Head of caudate nucleus (tissue), 42 donors: Measurements from ENCODE around the gene SORCS3.

Experiments used
- DNase-seq, 42 donors: peaks; one replicate each; pipeline versions ENCODE4 v3.0.0 to v3.0.0-alpha.2; 2020 to 2021; ENCODE audit warnings: mixed read lengths in 7 of 42
- intact Hi-C: fragments of 100-400 bp; cut with DNase I; formaldehyde crosslinking; loops from one replicate; pipeline ENCODE4 v1.15.0; 2022

SORCS3 gene

GRCh38 chr10:104806801-104807200, 165.7 kb downstream of the SORCS3 start:
- DNase-seq: no peak
- intact Hi-C loops: no loop called here

GRCh38 chr10:104807581-104808310, 166.7 kb downstream of the SORCS3 start:
- DNase-seq: no peak
- intact Hi-C loops: no loop called here

- intact Hi-C loops: no loop called here
- no peak for DNase-seq
These were observed 168.4 kb downstream of the SORCS3 start for GRCh38 chr10:104809288-104810090.

- intact Hi-C loops: no loop called here
- no peak for DNase-seq
These were observed 170.1 kb downstream of the SORCS3 start for GRCh38 chr10:104811166-104811565.

GRCh38 chr10:104816501-104816900, 175.4 kb downstream of the SORCS3 start:
- DNase-seq: no peak
- intact Hi-C loops: no loop called here

DNA sequence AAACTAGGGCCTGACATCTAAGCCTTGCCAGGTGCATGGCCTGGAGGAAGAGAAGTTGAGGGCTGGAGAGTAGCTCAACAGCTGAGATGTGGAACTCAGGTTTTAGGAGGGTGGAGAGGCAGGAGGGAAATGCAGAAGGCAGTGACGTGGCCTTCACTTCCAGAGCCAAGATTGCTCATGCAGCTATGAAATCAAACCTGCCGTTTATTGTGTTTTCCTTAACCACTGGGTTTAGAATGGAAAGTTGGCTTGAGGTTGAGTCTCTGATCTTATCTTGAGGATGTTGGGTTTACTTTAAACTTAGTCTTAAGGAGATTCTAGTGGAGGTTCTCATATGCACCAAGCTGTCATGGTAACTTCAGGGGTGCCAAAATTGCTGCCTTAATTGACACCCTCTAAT, 178.6 kb downstream of the SORCS3 start:
- DNase-seq: peak in 5 of 42 donors; percentile 2 to 37 (median 5)
- intact Hi-C loops: no loop called here

DNA sequence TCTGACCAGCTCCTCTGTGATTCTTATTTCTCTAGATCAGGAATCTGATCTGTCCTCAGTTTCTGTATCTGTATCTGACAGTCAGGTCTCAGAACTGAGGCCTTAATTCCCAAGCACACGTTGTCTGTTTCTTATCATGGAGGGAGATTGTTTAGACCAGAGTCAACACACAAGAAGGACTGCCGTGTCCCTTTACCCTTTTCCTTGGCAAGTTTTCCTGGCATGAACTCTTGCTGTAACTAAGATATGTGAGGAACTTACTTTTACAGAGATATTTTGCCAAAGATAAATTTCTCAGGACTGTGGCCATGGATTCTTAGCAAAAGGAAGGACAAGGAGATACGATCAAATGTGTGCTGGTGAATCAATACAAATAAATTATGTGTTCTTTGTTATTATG, 181.0 kb downstream of the SORCS3 start:
- intact Hi-C loops: no loop called here
- DNase-seq: no peak

DNA sequence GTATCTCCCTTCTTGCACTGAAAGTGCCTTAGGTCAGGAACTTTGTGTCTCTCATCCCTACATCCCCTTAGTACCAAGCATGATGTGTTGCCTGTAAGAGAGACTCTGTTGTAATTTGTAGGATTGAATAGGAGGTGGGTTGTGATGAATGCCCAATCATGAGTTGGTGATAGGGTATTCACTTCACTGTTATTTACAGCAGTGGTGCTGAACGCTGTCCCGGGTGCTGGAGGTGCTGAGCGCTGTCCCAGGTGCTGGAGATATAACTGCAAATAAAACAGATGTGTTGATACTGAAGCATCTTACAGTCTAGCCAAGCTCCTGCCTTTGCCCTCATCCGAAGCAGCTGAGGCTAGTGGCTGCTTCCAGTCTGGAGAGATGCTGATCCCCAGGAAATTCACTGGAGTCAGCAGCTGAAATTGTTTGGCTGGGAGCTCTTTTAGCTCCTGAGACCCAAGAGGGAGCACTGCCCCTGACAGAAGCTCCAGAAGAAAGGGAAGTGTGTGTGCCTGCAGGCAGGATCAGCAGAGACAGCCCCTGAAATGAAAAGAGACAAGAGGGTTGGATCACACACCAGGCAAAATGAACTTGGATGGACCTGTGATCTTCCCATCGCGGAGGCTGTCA, 183.4 kb downstream of the SORCS3 start:
- intact Hi-C loops: no loop called here
- DNase-seq: peak in 4 of 42 donors; percentile 7 to 50 (median 27)

GRCh38 chr10:104831272-104831671, 190.2 kb downstream of the SORCS3 start:
- intact Hi-C loops: no loop called here
- no peak for DNase-seq

GRCh38 chr10:104834580-104834979, 193.5 kb downstream of the SORCS3 start:
- intact Hi-C loops: no loop called here
- DNase-seq: no peak

GRCh38 chr10:104835422-104835821, 194.3 kb downstream of the SORCS3 start:
- DNase-seq: no peak
- intact Hi-C loops: no loop called here

- intact Hi-C loops: no loop called here
- no peak for DNase-seq
These were observed 201.6 kb downstream of the SORCS3 start for GRCh38 chr10:104842704-104843103.

- intact Hi-C loops: no loop called here
- no peak for DNase-seq
These were observed 203.0 kb downstream of the SORCS3 start for GRCh38 chr10:104844073-104844472.

DNA sequence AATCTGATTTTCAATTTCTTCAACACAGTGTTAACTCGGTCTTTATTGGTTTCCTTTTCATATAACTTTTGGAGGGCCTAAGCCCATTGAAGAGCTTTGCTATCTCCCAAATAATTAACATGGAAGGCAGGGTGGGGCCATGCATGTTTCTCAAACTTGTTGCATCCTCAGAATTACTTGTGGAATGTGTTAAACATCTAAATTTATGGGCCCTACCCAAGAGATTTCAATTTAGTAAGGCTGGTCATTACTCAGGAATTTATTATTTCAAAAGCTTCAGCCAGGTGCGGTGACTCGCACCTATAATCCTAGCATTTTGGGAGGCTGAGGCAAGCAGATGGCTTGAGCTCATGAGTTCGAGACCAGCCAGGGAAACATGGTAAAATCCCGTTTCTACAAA, 208.9 kb downstream of the SORCS3 start:
- DNase-seq: no peak
- intact Hi-C loops: no loop called here

GRCh38 chr10:104867966-104868598, 227.0 kb downstream of the SORCS3 start:
- intact Hi-C loops: no loop called here

DNA sequence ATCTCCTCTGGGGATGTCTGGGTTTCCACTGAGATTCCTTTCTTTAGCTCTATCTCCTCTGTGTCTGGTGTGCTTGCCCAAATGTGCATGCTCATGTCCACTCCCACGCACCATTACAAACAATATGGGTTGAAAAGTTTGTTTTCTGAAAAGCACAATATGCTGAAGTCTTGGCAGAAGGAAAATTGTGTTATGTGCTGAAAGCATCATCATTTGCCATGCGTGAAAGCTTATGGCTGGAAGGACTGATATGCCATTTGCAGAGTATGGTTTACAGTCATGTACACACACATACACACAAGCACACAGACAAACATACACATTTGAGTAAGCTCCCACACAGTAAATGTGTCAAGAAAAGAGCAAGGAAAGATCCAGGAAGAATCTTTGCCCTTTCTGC, 231.6 kb downstream of the SORCS3 start:
- intact Hi-C loops: no loop called here
- DNase-seq: no peak

More at GRCh38 chr10:104867966-104868598, 227.0 kb downstream of the SORCS3 start:
- DNase-seq: no peak

- intact Hi-C loops: no loop called here
- no peak for DNase-seq
These were observed 232.1 kb downstream of the SORCS3 start for GRCh38 chr10:104873161-104873560.

DNA sequence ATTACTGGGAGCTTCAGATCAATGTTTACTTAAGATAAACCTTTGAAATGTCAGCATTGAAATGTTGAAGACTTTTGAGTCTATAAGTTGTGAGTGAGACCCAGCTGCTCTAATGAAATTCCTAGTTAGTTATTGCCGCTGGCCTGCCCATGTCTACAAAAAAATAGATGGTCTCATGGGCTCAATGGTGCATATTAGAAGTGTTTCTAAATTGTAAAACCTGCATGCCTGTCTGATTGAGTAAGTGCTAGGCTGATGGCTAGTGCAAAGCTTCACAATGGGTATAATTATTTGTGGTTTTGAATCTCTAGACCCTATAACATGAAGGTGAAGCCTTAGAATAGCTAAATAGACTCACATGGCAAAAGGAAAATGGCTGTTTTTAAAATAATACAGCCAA, 234.5 kb downstream of the SORCS3 start:
- DNase-seq: no peak
- intact Hi-C loops: no loop called here

GRCh38 chr10:104880624-104881398, 239.7 kb downstream of the SORCS3 start:
- intact Hi-C loops: no loop called here
- no peak for DNase-seq
